GM23338 (cell line): ENCODE measurements around the gene CPNE2. TPM values are rescaled to one million over a fixed set of nuclear protein-coding genes. Genes with fewer than 3 reads are reported as not detected.

Experiments
- ATAC-seq: fragments of 200-7000 bp; cut with Tn5 transposase; 3 replicates; pipeline ENCODE4 v1.9.1; 2020
- DNase-seq: peaks from one replicate; pipeline ENCODE4 v3.0.0-alpha.2; 2015; ENCODE audit warnings: low spot score
- H2AFZ ChIP-seq: fragments of 200-600 bp; sonication (generic); 2 replicates; pipeline ENCODE4 v1.8.0; 2016; ENCODE audit warnings: antibody characterized with exemption, mild to moderate bottlenecking, moderate library complexity
- H3F3A ChIP-seq: fragments of 200-600 bp; sonication (generic); replicated peaks from 2 replicates; pipeline ENCODE4 v1.8.0; 2017; ENCODE audit warnings: antibody characterized with exemption, mixed run types, low read depth
- H3K27ac ChIP-seq: fragments of 200-600 bp; sonication (generic); 2 replicates; pipeline ENCODE4 v1.6.1; 2016; ENCODE audit warnings: low read depth
- H3K27me3 ChIP-seq: fragments of 200-600 bp; sonication (generic); 2 replicates; pipeline ENCODE4 v1.8.0; 2016; ENCODE audit warnings: mild to moderate bottlenecking, mixed run types, moderate library complexity; ENCODE audit not compliant: insufficient read depth
- H3K36me3 ChIP-seq: fragments of 200-600 bp; sonication (generic); 2 replicates; pipeline ENCODE4 v1.8.0; 2016; ENCODE audit warnings: mild to moderate bottlenecking; ENCODE audit not compliant: insufficient read depth
- H3K4me1 ChIP-seq: fragments of 200-600 bp; sonication (generic); 2 replicates; pipeline ENCODE4 v1.8.0; 2016; ENCODE audit warnings: mild to moderate bottlenecking, moderate library complexity; ENCODE audit not compliant: insufficient read depth
- H3K4me2 ChIP-seq: fragments of 200-600 bp; sonication (generic); 2 replicates; pipeline ENCODE4 v1.7.1; 2017; ENCODE audit warnings: mixed run types
- H3K4me3 ChIP-seq: fragments of 200-600 bp; sonication (generic); 2 replicates; pipeline ENCODE4 v1.6.1; 2016; ENCODE audit warnings: mixed run types
- H3K79me2 ChIP-seq: fragments of 200-600 bp; sonication (generic); replicated peaks from 2 replicates; pipeline ENCODE4 v1.8.0; 2017; ENCODE audit warnings: mild to moderate bottlenecking; ENCODE audit not compliant: insufficient read depth
- H3K9me2 ChIP-seq: fragments of 200-600 bp; sonication (generic); 2 replicates; pipeline ENCODE4 v1.8.0; 2017; ENCODE audit not compliant: insufficient read depth
- H4K20me1 ChIP-seq: fragments of 200-600 bp; sonication (generic); replicated peaks from 2 replicates; pipeline ENCODE4 v1.8.0; 2017; ENCODE audit warnings: mild to moderate bottlenecking; ENCODE audit not compliant: insufficient read depth
- H3K27ac Mint-ChIP-seq: 2 replicates; pipeline ENCODE4 v1.8.0; 2020; ENCODE audit warnings: inconsistent platforms, mild to moderate bottlenecking, moderate library complexity, mixed read lengths
- H3K27me3 Mint-ChIP-seq: 3 replicates; pipeline ENCODE4 v1.8.0; 2022; ENCODE audit warnings: low read depth, mild to moderate bottlenecking, moderate library complexity, mixed read lengths, inconsistent platforms; ENCODE audit not compliant: insufficient read depth, poor library complexity
- H3K36me3 Mint-ChIP-seq: 3 replicates; pipeline ENCODE4 v1.8.0; 2021; ENCODE audit warnings: low read depth, mild to moderate bottlenecking, inconsistent platforms, moderate library complexity, mixed read lengths
- H3K4me1 Mint-ChIP-seq: 3 replicates; pipeline ENCODE4 v1.8.0; 2020; ENCODE audit warnings: mild to moderate bottlenecking, inconsistent platforms, mixed read lengths
- H3K4me3 Mint-ChIP-seq: 3 replicates; pipeline ENCODE4 v1.8.0; 2021; ENCODE audit warnings: moderate library complexity, mild to moderate bottlenecking, inconsistent platforms, mixed read lengths
- H3K9me3 Mint-ChIP-seq: 3 replicates; pipeline ENCODE4 v1.8.0; 2020; ENCODE audit warnings: moderate library complexity, mild to moderate bottlenecking, inconsistent platforms, mixed read lengths
- CREB1 ChIP-seq: fragments of 250-450 bp; sonication (Bioruptor Pico); IDR thresholded peaks from 2 replicates; pipeline ENCODE4 v1.5.0; 2020; ENCODE audit warnings: low read depth, mild to moderate bottlenecking, moderate library complexity
- EZH2 ChIP-seq: fragments of 200-600 bp; sonication (generic); IDR thresholded peaks from one replicate; pipeline ENCODE4 v1.8.0; 2017; ENCODE audit warnings: antibody characterized with exemption, mild to moderate bottlenecking, low read depth; ENCODE audit not compliant: unreplicated experiment
- EZH2phosphoT487 ChIP-seq: fragments of 200-600 bp; sonication (generic); IDR thresholded peaks from one replicate; pipeline ENCODE4 v1.8.1; 2018; ENCODE audit warnings: antibody characterized with exemption; ENCODE audit not compliant: unreplicated experiment
- JUNB ChIP-seq: IDR thresholded peaks from one replicate; pipeline ENCODE4 v1.6.1; 2016; ENCODE audit warnings: antibody characterized with exemption; ENCODE audit not compliant: unreplicated experiment
- NANOG ChIP-seq: IDR thresholded peaks from 2 replicates; pipeline ENCODE4 v1.6.1; 2016; ENCODE audit warnings: antibody characterized with exemption, borderline replicate concordance
- POLR2AphosphoS5 ChIP-seq: IDR thresholded peaks from 2 replicates; pipeline ENCODE4 v1.6.1; 2016; ENCODE audit warnings: antibody characterized with exemption, low read depth
- STAT1 ChIP-seq: IDR thresholded peaks from one replicate; pipeline ENCODE4 v1.6.1; 2016; ENCODE audit warnings: antibody characterized with exemption; ENCODE audit not compliant: unreplicated experiment
- ZNF114 ChIP-seq: fragments of 250-450 bp; sonication (Bioruptor Pico); IDR thresholded peaks from 2 replicates; pipeline ENCODE4 v1.5.0; 2020; ENCODE audit warnings: mild to moderate bottlenecking, moderate library complexity
- ZNF331 ChIP-seq: fragments of 250-450 bp; sonication (Bioruptor Pico); IDR thresholded peaks from 2 replicates; pipeline ENCODE4 v1.5.0; 2020; ENCODE audit warnings: low read depth, mild to moderate bottlenecking, moderate library complexity
- polyA plus RNA-seq: library from polyadenylated mRNA; unstranded; fragments of >200 nt; fragmentation: Nextera tagmentation; extraction: Ambion mirVana; gene quantifications from 2 replicates; pipeline ENCODE4 v1.2.1, GENCODE V29; 2016
- total RNA-seq: library from RNA; depleted of rRNA; stranded (reverse); fragments of >200 nt; shearing (Covaris generic); gene quantifications from 2 replicates; pipeline ENCODE4 v1.2.3, GENCODE V29; 2014
- TF ChIP-seq, protein P1 (sequence below): IDR thresholded peaks from 2 replicates; pipeline ENCODE4 v1.6.1; 2016; ENCODE audit warnings: antibody characterized with exemption
- TF ChIP-seq, protein P2 (sequence below), 2 experiments: fragments of 200-600 bp in 1 of 2; sonication (generic) in 1 of 2; conservative IDR thresholded peaks; 2 replicates each; pipeline versions ENCODE4 v1.5.1 to v1.6.1; 2016 to 2017; ENCODE audit warnings: antibody characterized with exemption in 2 of 2, low read depth in 2 of 2, mild to moderate bottlenecking in 2 of 2, moderate library complexity in 1 of 2
- TF ChIP-seq, protein P3 (sequence below): IDR thresholded peaks from one replicate; pipeline ENCODE4 v1.6.1; 2018; ENCODE audit warnings: antibody characterized with exemption; ENCODE audit not compliant: unreplicated experiment
- TF ChIP-seq, protein P4 (sequence below): fragments of 250-450 bp; sonication (Bioruptor Pico); IDR thresholded peaks from 2 replicates; pipeline ENCODE4 v1.5.0; 2020; ENCODE audit warnings: mild to moderate bottlenecking, moderate library complexity

CPNE2 gene
- total and polyA plus RNA-seq, 2 experiments from 2014 or later, result 7.1 to 11.3 TPM

DNA sequence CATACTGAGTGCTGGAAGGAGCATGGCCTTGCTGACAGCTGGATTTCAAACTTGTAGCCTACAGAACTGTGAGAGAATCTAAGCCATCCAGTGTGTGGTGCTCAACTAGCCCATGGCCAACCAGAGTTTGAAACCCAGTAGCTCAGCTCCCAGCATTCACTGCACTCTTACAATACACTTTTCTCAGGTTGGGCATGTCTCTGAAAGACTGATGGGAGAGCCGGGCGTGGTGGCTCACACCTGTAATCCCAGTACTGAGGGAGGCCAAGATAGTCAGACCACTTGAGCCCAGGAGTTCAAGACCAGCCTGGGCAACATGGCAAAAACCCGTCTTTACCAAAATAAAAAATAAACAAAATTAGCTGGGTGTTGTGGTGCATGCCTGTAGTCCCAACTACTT, 3.8 kb downstream of the CPNE2 start:
- no peak for DNase-seq
- H3K36me3 Mint-ChIP-seq, result no peaks in the 10 kb centered on the region
- H3F3A ChIP-seq, result peaks cover 4% of the 10 kb centered on the region; the same call in 1 of the 2 replicates
- peaks cover 26% of the 10 kb centered on the region for H3K27me3 ChIP-seq
- peaks cover 12% of the 10 kb centered on the region for H3K4me1 ChIP-seq
- no peaks in the 10 kb centered on the region for H4K20me1 ChIP-seq
- no peak overlapping the region for H3K27ac ChIP-seq
- peaks cover 17% of the 10 kb centered on the region for H3K27me3 Mint-ChIP-seq
- no peaks in the 10 kb centered on the region for H3K79me2 ChIP-seq
- H3K4me1 Mint-ChIP-seq, result peaks cover 28% of the 10 kb centered on the region
- H3K36me3 ChIP-seq, result no peaks in the 10 kb centered on the region
- H3K4me2 ChIP-seq, result no peak overlapping the region
- H3K9me3 Mint-ChIP-seq, result no peaks in the 10 kb centered on the region
- no peak for ATAC-seq
- no peak for TF ChIP-seq EZH2
- no peak for TF ChIP-seq JUNB
- no peak for TF ChIP-seq NANOG
- TF ChIP-seq EZH2phosphoT487, result no peak
- TF ChIP-seq, protein P1, sequence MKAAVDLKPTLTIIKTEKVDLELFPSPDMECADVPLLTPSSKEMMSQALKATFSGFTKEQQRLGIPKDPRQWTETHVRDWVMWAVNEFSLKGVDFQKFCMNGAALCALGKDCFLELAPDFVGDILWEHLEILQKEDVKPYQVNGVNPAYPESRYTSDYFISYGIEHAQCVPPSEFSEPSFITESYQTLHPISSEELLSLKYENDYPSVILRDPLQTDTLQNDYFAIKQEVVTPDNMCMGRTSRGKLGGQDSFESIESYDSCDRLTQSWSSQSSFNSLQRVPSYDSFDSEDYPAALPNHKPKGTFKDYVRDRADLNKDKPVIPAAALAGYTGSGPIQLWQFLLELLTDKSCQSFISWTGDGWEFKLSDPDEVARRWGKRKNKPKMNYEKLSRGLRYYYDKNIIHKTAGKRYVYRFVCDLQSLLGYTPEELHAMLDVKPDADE, result no peak
- TF ChIP-seq, protein P2, sequence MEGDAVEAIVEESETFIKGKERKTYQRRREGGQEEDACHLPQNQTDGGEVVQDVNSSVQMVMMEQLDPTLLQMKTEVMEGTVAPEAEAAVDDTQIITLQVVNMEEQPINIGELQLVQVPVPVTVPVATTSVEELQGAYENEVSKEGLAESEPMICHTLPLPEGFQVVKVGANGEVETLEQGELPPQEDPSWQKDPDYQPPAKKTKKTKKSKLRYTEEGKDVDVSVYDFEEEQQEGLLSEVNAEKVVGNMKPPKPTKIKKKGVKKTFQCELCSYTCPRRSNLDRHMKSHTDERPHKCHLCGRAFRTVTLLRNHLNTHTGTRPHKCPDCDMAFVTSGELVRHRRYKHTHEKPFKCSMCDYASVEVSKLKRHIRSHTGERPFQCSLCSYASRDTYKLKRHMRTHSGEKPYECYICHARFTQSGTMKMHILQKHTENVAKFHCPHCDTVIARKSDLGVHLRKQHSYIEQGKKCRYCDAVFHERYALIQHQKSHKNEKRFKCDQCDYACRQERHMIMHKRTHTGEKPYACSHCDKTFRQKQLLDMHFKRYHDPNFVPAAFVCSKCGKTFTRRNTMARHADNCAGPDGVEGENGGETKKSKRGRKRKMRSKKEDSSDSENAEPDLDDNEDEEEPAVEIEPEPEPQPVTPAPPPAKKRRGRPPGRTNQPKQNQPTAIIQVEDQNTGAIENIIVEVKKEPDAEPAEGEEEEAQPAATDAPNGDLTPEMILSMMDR (conservative IDR thresholded peaks at IDR 0.05; ENCODE audit: low read depth in 2 of 2), result no peak
- TF ChIP-seq POLR2AphosphoS5, result no peak
- no peak for TF ChIP-seq CREB1 (CRISPR knock-in tag)
- TF ChIP-seq ZNF114 (CRISPR knock-in tag), result no peak
- TF ChIP-seq STAT1, result no peak
- TF ChIP-seq, protein P3, sequence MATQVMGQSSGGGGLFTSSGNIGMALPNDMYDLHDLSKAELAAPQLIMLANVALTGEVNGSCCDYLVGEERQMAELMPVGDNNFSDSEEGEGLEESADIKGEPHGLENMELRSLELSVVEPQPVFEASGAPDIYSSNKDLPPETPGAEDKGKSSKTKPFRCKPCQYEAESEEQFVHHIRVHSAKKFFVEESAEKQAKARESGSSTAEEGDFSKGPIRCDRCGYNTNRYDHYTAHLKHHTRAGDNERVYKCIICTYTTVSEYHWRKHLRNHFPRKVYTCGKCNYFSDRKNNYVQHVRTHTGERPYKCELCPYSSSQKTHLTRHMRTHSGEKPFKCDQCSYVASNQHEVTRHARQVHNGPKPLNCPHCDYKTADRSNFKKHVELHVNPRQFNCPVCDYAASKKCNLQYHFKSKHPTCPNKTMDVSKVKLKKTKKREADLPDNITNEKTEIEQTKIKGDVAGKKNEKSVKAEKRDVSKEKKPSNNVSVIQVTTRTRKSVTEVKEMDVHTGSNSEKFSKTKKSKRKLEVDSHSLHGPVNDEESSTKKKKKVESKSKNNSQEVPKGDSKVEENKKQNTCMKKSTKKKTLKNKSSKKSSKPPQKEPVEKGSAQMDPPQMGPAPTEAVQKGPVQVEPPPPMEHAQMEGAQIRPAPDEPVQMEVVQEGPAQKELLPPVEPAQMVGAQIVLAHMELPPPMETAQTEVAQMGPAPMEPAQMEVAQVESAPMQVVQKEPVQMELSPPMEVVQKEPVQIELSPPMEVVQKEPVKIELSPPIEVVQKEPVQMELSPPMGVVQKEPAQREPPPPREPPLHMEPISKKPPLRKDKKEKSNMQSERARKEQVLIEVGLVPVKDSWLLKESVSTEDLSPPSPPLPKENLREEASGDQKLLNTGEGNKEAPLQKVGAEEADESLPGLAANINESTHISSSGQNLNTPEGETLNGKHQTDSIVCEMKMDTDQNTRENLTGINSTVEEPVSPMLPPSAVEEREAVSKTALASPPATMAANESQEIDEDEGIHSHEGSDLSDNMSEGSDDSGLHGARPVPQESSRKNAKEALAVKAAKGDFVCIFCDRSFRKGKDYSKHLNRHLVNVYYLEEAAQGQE, result no peak
- no peak for TF ChIP-seq ZNF331
- TF ChIP-seq, protein P4, sequence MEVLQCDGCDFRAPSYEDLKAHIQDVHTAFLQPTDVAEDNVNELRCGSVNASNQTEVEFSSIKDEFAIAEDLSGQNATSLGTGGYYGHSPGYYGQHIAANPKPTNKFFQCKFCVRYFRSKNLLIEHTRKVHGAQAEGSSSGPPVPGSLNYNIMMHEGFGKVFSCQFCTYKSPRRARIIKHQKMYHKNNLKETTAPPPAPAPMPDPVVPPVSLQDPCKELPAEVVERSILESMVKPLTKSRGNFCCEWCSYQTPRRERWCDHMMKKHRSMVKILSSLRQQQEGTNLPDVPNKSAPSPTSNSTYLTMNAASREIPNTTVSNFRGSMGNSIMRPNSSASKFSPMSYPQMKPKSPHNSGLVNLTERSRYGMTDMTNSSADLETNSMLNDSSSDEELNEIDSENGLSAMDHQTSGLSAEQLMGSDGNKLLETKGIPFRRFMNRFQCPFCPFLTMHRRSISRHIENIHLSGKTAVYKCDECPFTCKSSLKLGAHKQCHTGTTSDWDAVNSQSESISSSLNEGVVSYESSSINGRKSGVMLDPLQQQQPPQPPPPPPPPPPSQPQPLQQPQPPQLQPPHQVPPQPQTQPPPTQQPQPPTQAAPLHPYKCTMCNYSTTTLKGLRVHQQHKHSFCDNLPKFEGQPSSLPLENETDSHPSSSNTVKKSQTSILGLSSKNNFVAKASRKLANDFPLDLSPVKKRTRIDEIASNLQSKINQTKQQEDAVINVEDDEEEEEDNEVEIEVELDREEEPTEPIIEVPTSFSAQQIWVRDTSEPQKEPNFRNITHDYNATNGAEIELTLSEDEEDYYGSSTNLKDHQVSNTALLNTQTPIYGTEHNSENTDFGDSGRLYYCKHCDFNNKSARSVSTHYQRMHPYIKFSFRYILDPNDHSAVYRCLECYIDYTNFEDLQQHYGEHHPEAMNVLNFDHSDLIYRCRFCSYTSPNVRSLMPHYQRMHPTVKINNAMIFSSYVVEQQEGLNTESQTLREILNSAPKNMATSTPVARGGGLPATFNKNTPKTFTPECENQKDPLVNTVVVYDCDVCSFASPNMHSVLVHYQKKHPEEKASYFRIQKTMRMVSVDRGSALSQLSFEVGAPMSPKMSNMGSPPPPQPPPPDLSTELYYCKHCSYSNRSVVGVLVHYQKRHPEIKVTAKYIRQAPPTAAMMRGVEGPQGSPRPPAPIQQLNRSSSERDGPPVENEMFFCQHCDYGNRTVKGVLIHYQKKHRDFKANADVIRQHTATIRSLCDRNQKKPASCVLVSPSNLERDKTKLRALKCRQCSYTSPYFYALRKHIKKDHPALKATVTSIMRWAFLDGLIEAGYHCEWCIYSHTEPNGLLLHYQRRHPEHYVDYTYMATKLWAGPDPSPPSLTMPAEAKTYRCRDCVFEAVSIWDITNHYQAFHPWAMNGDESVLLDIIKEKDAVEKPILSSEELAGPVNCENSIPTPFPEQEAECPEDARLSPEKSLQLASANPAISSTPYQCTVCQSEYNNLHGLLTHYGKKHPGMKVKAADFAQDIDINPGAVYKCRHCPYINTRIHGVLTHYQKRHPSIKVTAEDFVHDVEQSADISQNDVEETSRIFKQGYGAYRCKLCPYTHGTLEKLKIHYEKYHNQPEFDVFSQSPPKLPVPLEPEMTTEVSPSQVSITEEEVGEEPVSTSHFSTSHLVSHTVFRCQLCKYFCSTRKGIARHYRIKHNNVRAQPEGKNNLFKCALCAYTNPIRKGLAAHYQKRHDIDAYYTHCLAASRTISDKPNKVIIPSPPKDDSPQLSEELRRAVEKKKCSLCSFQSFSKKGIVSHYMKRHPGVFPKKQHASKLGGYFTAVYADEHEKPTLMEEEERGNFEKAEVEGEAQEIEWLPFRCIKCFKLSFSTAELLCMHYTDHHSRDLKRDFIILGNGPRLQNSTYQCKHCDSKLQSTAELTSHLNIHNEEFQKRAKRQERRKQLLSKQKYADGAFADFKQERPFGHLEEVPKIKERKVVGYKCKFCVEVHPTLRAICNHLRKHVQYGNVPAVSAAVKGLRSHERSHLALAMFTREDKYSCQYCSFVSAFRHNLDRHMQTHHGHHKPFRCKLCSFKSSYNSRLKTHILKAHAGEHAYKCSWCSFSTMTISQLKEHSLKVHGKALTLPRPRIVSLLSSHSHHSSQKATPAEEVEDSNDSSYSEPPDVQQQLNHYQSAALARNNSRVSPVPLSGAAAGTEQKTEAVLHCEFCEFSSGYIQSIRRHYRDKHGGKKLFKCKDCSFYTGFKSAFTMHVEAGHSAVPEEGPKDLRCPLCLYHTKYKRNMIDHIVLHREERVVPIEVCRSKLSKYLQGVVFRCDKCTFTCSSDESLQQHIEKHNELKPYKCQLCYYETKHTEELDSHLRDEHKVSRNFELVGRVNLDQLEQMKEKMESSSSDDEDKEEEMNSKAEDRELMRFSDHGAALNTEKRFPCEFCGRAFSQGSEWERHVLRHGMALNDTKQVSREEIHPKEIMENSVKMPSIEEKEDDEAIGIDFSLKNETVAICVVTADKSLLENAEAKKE (CRISPR knock-in tag), result no peak
- no peak overlapping the region for H3K27ac Mint-ChIP-seq
- H3K9me2 ChIP-seq, result no peaks in the 10 kb centered on the region
- no peak overlapping the region for H3K4me3 Mint-ChIP-seq
- H3K4me3 ChIP-seq, result no peak overlapping the region
- H2AFZ ChIP-seq, result no peak overlapping the region
